ENCODE results near the gene NCBP2.
"Not testable (repeated sequence)": the region's sequence is repeated elsewhere in the genome, so short reads cannot be mapped to it uniquely, and the experiment has no call there.

The NCBP2 gene

GRCh38 chr3:196948442-196949284 is 6.3 kb upstream of the NCBP2 start:
- WGBS (ENCODE audit: insufficient coverage): 82% methylated on average over 15 of the region's 22 CpGs
- no peak for DNase-seq
- H3K4me3 ChIP-seq (ENCODE audit: control insufficient read depth in 1 of 7, extremely low read depth in 1 of 7, insufficient read depth in 4 of 7, low read depth in 2 of 7, low read length in 6 of 7): no peak overlapping the region
- peaks cover 0 to 3% (median 2%) of the 10 kb centered on the region in 4 experiments for H3K4me1 ChIP-seq (ENCODE audit: control extremely low read depth in 1 of 4, control insufficient read depth in 4 of 4, insufficient read depth in 4 of 4, low read length in 3 of 4)
- no peak overlapping the region for H3K27ac ChIP-seq (ENCODE audit: insufficient read depth in 1 of 2, low read depth in 1 of 2, low read length in 2 of 2, poor library complexity in 1 of 2, severe bottlenecking in 2 of 2)
- no peaks in the 10 kb centered on the region for H3K27me3 ChIP-seq (replicated peaks in 2 of 5; ENCODE audit: control insufficient read depth in 4 of 5, insufficient read depth in 5 of 5, low read length in 4 of 5)
- POLR2A ChIA-PET: no interaction called here
- peaks cover 2 to 11% (median 6%) of the 10 kb centered on the region in 4 experiments for H3K36me3 ChIP-seq (ENCODE audit: control insufficient read depth in 4 of 4, insufficient read depth in 4 of 4, low read length in 3 of 4)
- CTCF ChIA-PET: interaction anchor here (0.8 to 3.2 kb wide), 5 partner anchors 10 to 239 kb away, joined by 3 to 9 read pairs (median 5); partner anchors contain the start of gene PIGZ
- H3K9me3 ChIP-seq (ENCODE audit: control extremely low read depth in 1 of 5, control insufficient read depth in 4 of 5, insufficient read depth in 2 of 5, low read depth in 1 of 5, low read length in 4 of 5): no peaks in the 10 kb centered on the region

- Histone ChIP-seq H3K27ac (ENCODE audit: insufficient read depth in 1 of 2, low read depth in 1 of 2, low read length in 2 of 2, poor library complexity in 1 of 2, severe bottlenecking in 2 of 2) (no peak overlapping the region), H3K36me3 (ENCODE audit: control insufficient read depth in 4 of 4, insufficient read depth in 4 of 4, low read length in 3 of 4) (peaks cover 2 to 11% (median 6%) of the 10 kb centered on the region in 4 experiments), H3K9me3 (ENCODE audit: control extremely low read depth in 1 of 5, control insufficient read depth in 4 of 5, insufficient read depth in 2 of 5, low read depth in 1 of 5, low read length in 4 of 5) (no peaks in the 10 kb centered on the region), H3K4me3 (ENCODE audit: control insufficient read depth in 1 of 7, extremely low read depth in 1 of 7, insufficient read depth in 4 of 7, low read depth in 2 of 7, low read length in 6 of 7) (no peak overlapping the region), H3K27me3 (replicated peaks in 2 of 5; ENCODE audit: control insufficient read depth in 4 of 5, insufficient read depth in 5 of 5, low read length in 4 of 5) (no peaks in the 10 kb centered on the region), H3K4me1 (ENCODE audit: control extremely low read depth in 1 of 4, control insufficient read depth in 4 of 4, insufficient read depth in 4 of 4, low read length in 3 of 4) (peaks cover 3 to 9% (median 9%) of the 10 kb centered on the region in 4 experiments)
- ChIA-PET CTCF (interaction anchor here (0.8 kb wide), 1 partner anchor 9 kb away, joined by 3 read pairs; no protein-coding TSS in a partner anchor), POLR2A (no interaction called here)
- WGBS (ENCODE audit: insufficient coverage): 92% methylated on average over 28 of the region's 28 CpGs
- DNase-seq: no peak
Measured at GRCh38 chr3:196947860-196948441, 5.6 kb upstream of the NCBP2 start.

- Histone ChIP-seq H3K9me3 (ENCODE audit: control extremely low read depth in 1 of 5, control insufficient read depth in 4 of 5, insufficient read depth in 2 of 5, low read depth in 1 of 5, low read length in 4 of 5) (no peaks in the 10 kb centered on the region), H3K27me3 (replicated peaks in 2 of 5; ENCODE audit: control insufficient read depth in 4 of 5, insufficient read depth in 5 of 5, low read length in 4 of 5) (no peaks in the 10 kb centered on the region), H3K27ac (ENCODE audit: insufficient read depth in 1 of 2, low read depth in 1 of 2, low read length in 2 of 2, poor library complexity in 1 of 2, severe bottlenecking in 2 of 2) (no peak overlapping the region), H3K4me1 (ENCODE audit: control extremely low read depth in 1 of 4, control insufficient read depth in 4 of 4, insufficient read depth in 4 of 4, low read length in 3 of 4) (peaks cover 3 to 12% (median 9%) of the 10 kb centered on the region in 4 experiments), H3K36me3 (ENCODE audit: control insufficient read depth in 4 of 4, insufficient read depth in 4 of 4, low read length in 3 of 4) (peaks cover 2 to 11% (median 6%) of the 10 kb centered on the region in 4 experiments), H3K4me3 (ENCODE audit: control insufficient read depth in 1 of 7, extremely low read depth in 1 of 7, insufficient read depth in 4 of 7, low read depth in 2 of 7, low read length in 6 of 7) (no peak overlapping the region)
- DNase-seq: no peak
- POLR2A ChIA-PET: no interaction called here
- 80% methylated on average over 9 of the region's 10 CpGs for WGBS (ENCODE audit: insufficient coverage)
- CTCF ChIA-PET: interaction anchor here (0.8 kb wide), 1 partner anchor 9 kb away, joined by 3 read pairs; no protein-coding TSS in a partner anchor
Measured at GRCh38 chr3:196947136-196947859, 5.0 kb upstream of the NCBP2 start.

- H3K36me3 ChIP-seq (ENCODE audit: control insufficient read depth in 4 of 4, insufficient read depth in 4 of 4, low read length in 3 of 4): peaks cover 2 to 16% (median 8%) of the 10 kb centered on the region in 4 experiments
- POLR2A ChIA-PET; CTCF ChIA-PET; H3K9me3 ChIP-seq (ENCODE audit: control extremely low read depth in 1 of 5, control insufficient read depth in 4 of 5, insufficient read depth in 2 of 5, low read depth in 1 of 5, low read length in 4 of 5); H3K27me3 ChIP-seq (replicated peaks in 2 of 5; ENCODE audit: control insufficient read depth in 4 of 5, insufficient read depth in 5 of 5, low read length in 4 of 5); DNase-seq; H3K27ac ChIP-seq (ENCODE audit: insufficient read depth in 1 of 2, low read depth in 1 of 2, low read length in 2 of 2, poor library complexity in 1 of 2, severe bottlenecking in 2 of 2): not testable (repeated sequence)
- H3K4me3 ChIP-seq (ENCODE audit: control insufficient read depth in 1 of 7, extremely low read depth in 1 of 7, insufficient read depth in 4 of 7, low read depth in 2 of 7, low read length in 6 of 7): peak overlapping the region in 3 of 7 experiments; percentile 83 to 99 (median 99)
- 89% methylated on average over 7 of the region's 14 CpGs for WGBS (ENCODE audit: insufficient coverage)
- H3K4me1 ChIP-seq (ENCODE audit: control extremely low read depth in 1 of 4, control insufficient read depth in 4 of 4, insufficient read depth in 4 of 4, low read length in 3 of 4): peaks cover 7 to 29% (median 19%) of the 10 kb centered on the region in 4 experiments
Measured at GRCh38 chr3:196944037-196944790, 1.9 kb upstream of the NCBP2 start.

- H3K4me1 ChIP-seq (ENCODE audit: control extremely low read depth in 1 of 4, control insufficient read depth in 4 of 4, insufficient read depth in 4 of 4, low read length in 3 of 4): peaks cover 7 to 29% (median 19%) of the 10 kb centered on the region in 4 experiments
- H3K36me3 ChIP-seq (ENCODE audit: control insufficient read depth in 4 of 4, insufficient read depth in 4 of 4, low read length in 3 of 4): peaks cover 4 to 29% (median 17%) of the 10 kb centered on the region in 4 experiments
- H3K27me3 ChIP-seq (replicated peaks in 2 of 5; ENCODE audit: control insufficient read depth in 4 of 5, insufficient read depth in 5 of 5, low read length in 4 of 5): no peaks in the 10 kb centered on the region
- peak in 1 of 3 donors; percentile 20 for DNase-seq
- H3K27ac ChIP-seq (ENCODE audit: insufficient read depth in 1 of 2, low read depth in 1 of 2, low read length in 2 of 2, poor library complexity in 1 of 2, severe bottlenecking in 2 of 2): peak overlapping the region; percentile 84 to 97
- under 1% methylated on average over 25 of the region's 25 CpGs for WGBS (ENCODE audit: insufficient coverage)
- peak overlapping the region; percentile 60 to 99 (median 97) for H3K4me3 ChIP-seq (ENCODE audit: control insufficient read depth in 1 of 7, extremely low read depth in 1 of 7, insufficient read depth in 4 of 7, low read depth in 2 of 7, low read length in 6 of 7)
- ChIA-PET POLR2A (interaction anchor here (1.5 to 2.9 kb wide), 2 partner anchors 27 to 75 kb away, joined by 5 to 17 read pairs; partner anchors contain the start of gene SENP5), CTCF (interaction anchor here (0.8 to 2.3 kb wide), 4 partner anchors 12 to 105 kb away, joined by 3 to 6 read pairs (median 4); no protein-coding TSS in a partner anchor)
- H3K9me3 ChIP-seq (ENCODE audit: control extremely low read depth in 1 of 5, control insufficient read depth in 4 of 5, insufficient read depth in 2 of 5, low read depth in 1 of 5, low read length in 4 of 5): no peaks in the 10 kb centered on the region
Measured at GRCh38 chr3:196942915-196943277, 568 bp upstream of the NCBP2 start.

- H3K4me3 ChIP-seq (ENCODE audit: control insufficient read depth in 1 of 7, extremely low read depth in 1 of 7, insufficient read depth in 4 of 7, low read depth in 2 of 7, low read length in 6 of 7): peak overlapping the region; percentile 60 to 99 (median 97)
- WGBS (ENCODE audit: insufficient coverage): 0% methylated on average over 20 of the region's 31 CpGs
- peaks cover 7 to 29% (median 19%) of the 10 kb centered on the region in 4 experiments for H3K4me1 ChIP-seq (ENCODE audit: control extremely low read depth in 1 of 4, control insufficient read depth in 4 of 4, insufficient read depth in 4 of 4, low read length in 3 of 4)
- H3K27me3 ChIP-seq (replicated peaks in 2 of 5; ENCODE audit: control insufficient read depth in 4 of 5, insufficient read depth in 5 of 5, low read length in 4 of 5): no peaks in the 10 kb centered on the region
- H3K36me3 ChIP-seq (ENCODE audit: control insufficient read depth in 4 of 4, insufficient read depth in 4 of 4, low read length in 3 of 4): peaks cover 9 to 39% (median 27%) of the 10 kb centered on the region in 4 experiments
- ChIA-PET CTCF (interaction anchor here (1.2 to 2.3 kb wide), 7 partner anchors 9 to 107 kb away, joined by 3 to 9 read pairs (median 5); partner anchors contain the start of gene SENP5), POLR2A (interaction anchor here (0.6 to 2.9 kb wide), 3 partner anchors 28 to 674 kb away, joined by 3 to 17 read pairs (median 5); partner anchors contain the start of gene SENP5)
- DNase-seq: peak in 2 of 3 donors; percentile 64 to 73
- peak overlapping the region; percentile 90 to 97 for H3K27ac ChIP-seq (ENCODE audit: insufficient read depth in 1 of 2, low read depth in 1 of 2, low read length in 2 of 2, poor library complexity in 1 of 2, severe bottlenecking in 2 of 2)
- H3K9me3 ChIP-seq (ENCODE audit: control extremely low read depth in 1 of 5, control insufficient read depth in 4 of 5, insufficient read depth in 2 of 5, low read depth in 1 of 5, low read length in 4 of 5): no peaks in the 10 kb centered on the region
Measured at GRCh38 chr3:196941729-196942225, 551 bp downstream of the NCBP2 start.

Measured in common myeloid progenitor, CD34-positive (primary cell).